Measurements from ENCODE around the gene FIZ1.

The FIZ1 gene

DNA sequence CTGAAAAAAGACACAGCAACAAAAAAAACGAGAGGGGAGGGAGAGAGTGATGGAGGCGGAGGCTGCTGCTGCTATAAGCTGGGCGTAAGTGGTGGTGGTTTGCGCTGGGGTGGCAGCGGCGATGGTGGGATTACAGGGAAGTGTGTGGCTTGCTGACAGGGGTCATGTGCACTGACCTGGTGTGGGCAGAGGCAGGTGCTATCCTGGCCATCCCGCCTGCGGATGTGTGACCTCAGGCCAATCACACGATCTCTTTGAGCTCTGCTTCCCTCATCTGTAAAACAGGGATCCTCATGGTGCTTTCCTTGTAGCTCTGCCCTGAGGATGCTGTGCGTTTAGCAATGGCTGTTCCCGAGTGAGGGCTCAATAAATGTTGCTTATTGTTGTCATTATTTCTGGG, 38.2 kb upstream of the FIZ1 start:
- Histone ChIP-seq H3K27ac (no peak overlapping the region), H3K4me3 (no peak overlapping the region)

DNA sequence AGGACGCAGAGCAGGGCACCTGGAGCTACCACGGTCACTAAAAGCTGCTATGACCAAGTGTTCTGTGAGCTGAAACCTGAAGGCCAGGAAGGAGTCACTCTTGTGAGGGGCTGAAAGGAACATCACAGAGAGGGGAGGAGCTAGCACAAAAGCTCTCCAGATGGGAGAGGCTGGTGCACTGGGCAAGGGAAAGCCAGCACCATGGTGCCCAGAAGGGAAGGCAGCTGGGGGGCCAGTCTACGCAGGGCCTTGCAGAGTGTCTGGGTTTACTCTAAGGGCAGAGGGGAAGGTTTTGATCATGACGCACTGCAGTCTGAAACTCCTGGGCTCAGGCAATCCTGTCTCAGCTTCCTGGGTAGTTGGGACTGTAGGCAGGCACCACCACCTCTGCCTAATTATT, 37.4 kb upstream of the FIZ1 start:
- peak overlapping the region in 3 of 21 experiments; percentile 20 to 99 (median 26) for H3K27ac ChIP-seq
- peak overlapping the region in 1 of 7 experiments; percentile 98 for H3K4me3 ChIP-seq

DNA sequence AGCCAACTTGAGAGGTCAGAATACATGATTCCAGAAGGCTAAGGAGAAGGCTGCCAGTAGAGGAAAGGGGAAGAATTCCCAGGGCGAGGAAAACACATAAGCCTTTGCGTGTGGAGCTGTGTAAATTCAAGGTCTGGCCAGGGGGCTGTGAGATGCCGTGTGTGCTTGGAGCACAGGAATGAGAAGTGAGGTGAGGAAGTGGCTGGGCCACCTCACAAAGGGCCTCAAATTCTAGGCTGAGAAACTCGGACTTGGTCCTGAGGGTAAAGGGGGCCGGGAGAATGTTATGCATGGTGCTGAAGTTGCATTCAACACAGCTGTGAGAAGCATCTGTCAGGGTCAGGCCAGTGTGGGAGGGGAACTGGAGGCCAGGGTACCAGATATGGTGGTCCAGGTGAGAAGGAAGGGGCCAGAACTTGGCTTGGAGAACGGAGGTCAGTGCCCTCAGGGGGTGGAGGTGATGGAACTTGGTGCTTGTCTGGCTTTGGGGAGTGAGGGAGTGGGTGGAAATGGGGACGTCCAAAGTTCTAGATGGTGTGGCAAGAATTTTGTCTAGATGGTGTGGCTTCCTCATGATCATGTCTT, 36.6 kb upstream of the FIZ1 start:
- peak overlapping the region in 18 of 21 experiments; percentile 89 to 99 (median 98) for H3K27ac ChIP-seq
- peak overlapping the region; percentile 86 to 98 (median 95) for H3K4me3 ChIP-seq

DNA sequence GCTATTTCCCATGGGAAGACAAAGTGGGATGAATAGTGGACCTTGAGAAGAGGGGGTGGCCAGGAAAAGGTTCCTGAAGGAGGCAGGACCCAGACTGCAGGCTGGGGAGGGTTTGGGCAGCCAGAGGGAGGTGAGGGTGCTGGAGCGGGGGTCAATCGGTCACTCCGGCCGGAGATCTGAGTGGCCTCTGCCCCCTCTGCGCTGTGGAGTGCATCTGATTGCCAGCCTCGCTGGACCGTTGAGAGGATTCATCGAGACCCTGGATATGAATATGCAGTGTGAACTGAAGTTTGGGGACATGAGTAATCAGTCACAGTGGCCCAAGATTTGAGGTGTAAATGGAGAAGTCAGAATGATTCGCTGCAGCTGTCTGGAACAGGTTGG, 36.0 kb upstream of the FIZ1 start:
- H3K4me3 ChIP-seq, result peak overlapping the region; percentile 86 to 98 (median 95)

DNA sequence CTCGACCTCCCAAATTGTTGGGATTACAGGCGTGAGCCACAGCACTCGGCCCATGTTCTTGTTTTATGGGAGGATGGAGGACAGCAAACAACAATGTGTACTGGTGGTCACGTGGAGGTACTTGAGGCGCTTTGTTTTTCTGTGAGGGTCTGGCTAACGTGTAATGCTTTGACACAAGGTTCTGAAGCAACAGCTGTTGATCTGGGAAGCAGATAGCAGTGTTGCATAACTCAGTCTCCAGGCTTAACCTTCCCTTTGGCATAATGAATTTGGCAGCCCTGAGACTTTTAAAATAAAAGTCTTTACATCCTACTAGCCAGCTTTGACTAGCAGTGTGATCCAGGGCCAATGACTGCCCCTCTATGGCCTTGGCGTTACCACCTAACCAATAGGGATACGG, 34.5 kb upstream of the FIZ1 start:
- Histone ChIP-seq H3K4me3 (peak overlapping the region in 1 of 7 experiments; percentile 98), H3K27ac (peak overlapping the region in 7 of 21 experiments; percentile 56 to 99 (median 96))

More for the DNA sequence above, 36.0 kb upstream of the FIZ1 start:
- peak overlapping the region; percentile 60 to 99 (median 97) for H3K27ac ChIP-seq

DNA sequence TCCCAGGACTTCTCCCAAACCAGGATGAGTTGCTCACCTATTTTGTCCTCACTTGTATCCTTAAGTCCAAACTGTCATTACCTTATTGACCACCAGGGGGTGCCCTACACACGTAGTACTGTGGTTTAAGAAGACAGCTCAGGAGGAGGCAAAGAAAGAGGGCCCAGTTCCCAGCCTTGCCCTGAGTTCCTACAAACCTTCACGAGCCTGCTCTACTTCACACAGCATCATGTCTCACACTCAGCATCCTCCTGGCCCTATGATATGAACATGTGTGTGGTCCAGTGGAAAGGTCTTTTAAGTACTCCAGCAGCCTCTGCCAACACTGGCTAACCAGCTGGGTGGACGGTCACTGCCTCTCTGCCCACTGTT, 33.1 kb upstream of the FIZ1 start:
- Histone ChIP-seq H3K27ac (peak overlapping the region in 1 of 21 experiments; percentile 7), H3K4me3 (no peak overlapping the region)

DNA sequence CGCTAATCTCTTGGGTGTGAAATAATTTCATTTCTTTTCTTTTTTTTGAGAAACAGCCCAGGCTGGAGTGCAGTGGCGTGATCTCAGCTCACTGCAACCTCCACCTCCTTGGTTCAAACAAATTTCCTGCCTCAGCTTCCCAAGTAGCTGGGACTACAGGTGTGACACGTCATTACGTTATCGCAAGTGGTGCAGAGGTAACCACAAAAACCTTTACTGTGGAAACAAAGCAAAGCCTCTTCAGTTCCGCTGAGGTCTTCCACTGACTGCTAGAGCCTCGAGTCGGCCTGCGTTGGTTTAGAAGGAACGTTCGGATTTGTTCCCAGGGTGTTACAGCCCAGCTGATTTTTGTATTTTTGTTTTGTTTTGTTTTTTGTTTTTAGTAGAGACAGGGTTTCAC, 27.0 kb upstream of the FIZ1 start:
- peak overlapping the region in 2 of 21 experiments; percentile 52 to 65 for H3K27ac ChIP-seq
- H3K4me3 ChIP-seq, result no peak overlapping the region

DNA sequence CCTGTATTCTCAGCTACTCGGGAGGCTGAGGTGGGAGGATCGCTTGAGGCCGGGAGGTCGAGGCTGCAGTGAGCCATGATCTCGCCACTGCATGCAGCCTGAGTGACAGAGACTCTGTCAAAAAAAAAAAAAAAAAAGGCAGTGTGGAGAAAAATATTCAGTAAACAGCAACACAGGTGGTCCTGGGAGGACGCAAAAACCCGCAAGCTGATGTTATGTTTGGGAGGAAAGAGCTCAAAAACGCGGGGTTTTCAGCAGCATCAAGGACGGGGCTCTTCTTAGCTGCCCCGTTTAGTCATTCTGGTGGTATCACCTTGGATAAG, 25.6 kb upstream of the FIZ1 start:
- H3K4me3 ChIP-seq, result peak overlapping the region; percentile 39 to 58 (median 51)
- H3K27ac ChIP-seq, result peak overlapping the region in 14 of 21 experiments; percentile 84 to 98 (median 93)

DNA sequence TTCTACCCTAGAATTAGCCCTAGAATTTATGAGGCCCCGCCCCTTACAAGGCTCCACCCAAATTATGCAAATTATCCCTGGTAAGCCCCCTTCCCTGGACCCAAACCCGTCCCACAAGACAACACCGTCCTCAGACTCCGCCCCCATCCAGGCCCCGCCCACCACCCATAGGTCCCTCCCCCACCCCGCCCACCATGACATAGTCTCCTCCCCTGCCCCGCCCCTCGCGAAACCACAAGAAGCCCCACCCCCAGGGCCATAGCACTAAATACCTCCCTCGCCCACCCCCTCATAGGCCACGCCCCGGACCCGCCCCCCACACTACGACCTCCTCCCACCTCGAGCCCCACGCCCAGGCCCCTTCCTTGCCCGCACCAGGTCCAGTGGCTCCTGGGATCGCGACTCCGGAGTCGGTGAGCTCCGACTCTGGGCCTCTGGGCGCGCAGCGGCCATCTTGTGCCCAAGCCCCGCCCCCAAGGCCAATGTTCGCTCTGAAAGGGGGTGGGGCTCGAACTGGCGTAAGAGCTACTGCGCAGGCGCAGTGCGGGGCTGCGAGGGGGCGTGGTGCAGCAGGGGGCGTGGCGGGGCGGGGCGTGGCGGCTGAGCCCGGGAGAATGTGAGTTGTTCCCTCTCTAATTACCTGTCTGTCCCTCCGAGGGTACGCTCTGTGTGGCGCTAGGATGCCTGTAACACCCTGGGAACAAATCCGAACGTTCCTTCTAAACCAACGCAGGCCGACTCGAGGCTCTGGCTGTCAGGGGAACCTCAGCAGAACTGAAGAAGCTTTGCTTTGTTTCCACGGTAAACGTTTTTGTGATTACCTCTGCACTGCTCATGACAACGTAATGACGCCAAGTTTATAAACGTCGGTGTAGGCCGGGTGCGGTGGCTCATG, 25.0 kb upstream of the FIZ1 start, which contains the start of gene ZNF784:
TSS of gene ZNF784 (minus strand) at position 458 of the 895 bp plus-strand sequence. CDS start at position 453, 5 bp downstream.
- Histone ChIP-seq H3K4me3 (peak within 1 kb of the TSS; percentile 39 to 58 (median 51)), H3K27ac (peak within 1 kb of the TSS; percentile 70 to 98 (median 93))

DNA sequence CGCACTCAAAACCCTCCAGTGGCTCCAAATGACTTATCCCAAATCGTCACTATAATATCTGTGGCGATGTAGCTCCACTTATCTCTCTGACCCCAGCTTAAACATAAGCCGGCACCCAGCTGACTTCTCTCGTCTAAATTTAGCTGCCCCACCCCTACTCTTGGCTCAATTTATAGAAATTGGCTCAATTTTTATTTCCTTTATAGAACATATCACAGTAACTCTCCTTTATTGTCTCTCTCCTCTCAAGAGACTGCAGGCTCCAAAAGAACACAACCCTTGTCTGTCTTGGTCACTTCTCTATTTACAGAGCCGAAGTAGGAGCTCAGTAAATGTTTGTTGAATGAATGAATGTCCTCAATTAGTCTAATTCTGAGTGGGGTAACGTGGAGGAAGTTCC, 24.2 kb upstream of the FIZ1 start:
- Histone ChIP-seq H3K4me3 (no peak overlapping the region), H3K27ac (peak overlapping the region in 7 of 21 experiments; percentile 26 to 97 (median 93))

DNA sequence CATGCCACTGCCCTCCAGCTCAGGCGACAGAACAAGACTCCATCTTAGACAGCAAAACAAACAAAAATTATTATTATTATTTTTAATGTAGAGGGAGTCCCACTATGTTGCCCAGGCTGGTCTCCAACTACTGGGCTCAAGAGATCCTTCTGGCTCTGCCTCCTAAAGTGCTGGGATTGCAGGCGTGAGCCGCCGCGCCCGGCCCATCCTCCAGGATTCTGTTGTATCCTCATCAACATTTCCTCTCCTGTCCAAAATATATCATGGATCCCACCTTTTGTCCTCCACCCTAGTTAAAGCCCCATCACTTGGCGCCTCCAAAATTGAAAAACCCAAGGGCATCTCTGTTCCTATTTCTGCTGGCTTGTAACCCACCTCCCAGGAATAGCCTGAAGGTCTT, 23.8 kb upstream of the FIZ1 start:
- Histone ChIP-seq H3K4me3 (no peak overlapping the region), H3K27ac (peak overlapping the region in 2 of 21 experiments; percentile 26 to 86)

DNA sequence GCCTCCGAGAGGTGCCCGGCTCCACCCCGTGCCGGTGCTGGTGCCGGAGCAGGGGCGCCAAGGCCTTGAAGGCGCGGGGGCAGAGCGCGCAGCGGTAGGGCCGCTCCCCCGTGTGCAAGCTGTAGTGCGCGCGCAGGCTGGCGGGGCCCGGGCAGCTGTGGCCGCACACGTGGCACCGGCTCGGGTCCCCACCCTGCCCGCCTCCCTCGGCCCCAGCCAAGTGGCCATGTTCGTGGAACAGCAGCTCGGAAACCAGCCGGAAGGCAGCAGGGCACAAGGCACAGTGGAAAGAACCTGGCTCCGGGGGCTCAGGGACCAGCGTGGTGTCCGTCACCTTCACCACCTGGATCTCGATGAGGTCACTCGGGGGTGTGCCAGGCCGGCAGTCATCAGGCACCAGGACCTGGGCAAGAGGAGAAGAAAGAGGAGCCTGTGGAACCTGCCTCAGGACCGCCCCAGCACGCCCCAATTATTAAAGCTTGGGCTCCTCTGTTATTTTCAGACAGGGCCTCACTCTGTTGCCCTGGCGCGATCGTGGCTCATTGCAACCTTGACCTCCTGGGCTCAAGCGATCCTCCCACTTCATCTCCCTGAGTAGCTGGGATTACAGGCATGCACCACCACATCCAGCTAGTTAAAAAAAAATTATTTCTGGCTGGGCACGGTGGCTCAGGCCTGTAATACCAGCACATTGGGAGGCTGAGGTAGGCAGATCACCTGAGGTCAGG, 23.1 kb upstream of the FIZ1 start:
- H3K4me3 ChIP-seq, result no peak overlapping the region
- H3K27ac ChIP-seq, result no peak overlapping the region

DNA sequence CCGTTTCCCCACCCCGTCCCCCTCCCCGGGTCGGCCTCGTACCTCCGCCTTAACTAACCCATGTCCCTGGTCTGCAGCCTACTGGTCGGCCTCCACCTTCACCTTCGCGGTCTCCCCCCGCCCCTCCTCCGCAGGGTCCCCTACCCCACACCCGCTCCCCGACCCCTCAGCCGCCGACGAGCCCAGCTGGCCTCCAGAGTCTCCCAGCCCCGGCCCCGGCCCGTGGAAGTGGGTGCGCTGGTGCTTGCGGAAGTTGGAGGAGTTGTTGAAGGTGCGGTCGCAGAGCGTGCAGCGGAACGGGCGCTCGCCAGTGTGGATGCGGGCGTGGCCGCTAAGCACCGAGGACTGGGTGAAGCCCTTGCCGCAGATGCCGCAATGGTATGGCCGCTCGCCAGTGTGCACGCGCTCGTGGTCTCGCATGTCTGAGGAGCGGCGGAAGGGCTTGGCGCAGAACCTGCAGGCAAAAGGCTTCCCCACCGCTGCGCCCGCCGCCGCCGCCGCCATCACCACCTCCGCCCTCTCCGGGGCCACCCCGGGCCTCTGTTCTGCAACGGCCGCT, 22.4 kb upstream of the FIZ1 start:
- Histone ChIP-seq H3K27ac (no peak overlapping the region), H3K4me3 (no peak overlapping the region)

DNA sequence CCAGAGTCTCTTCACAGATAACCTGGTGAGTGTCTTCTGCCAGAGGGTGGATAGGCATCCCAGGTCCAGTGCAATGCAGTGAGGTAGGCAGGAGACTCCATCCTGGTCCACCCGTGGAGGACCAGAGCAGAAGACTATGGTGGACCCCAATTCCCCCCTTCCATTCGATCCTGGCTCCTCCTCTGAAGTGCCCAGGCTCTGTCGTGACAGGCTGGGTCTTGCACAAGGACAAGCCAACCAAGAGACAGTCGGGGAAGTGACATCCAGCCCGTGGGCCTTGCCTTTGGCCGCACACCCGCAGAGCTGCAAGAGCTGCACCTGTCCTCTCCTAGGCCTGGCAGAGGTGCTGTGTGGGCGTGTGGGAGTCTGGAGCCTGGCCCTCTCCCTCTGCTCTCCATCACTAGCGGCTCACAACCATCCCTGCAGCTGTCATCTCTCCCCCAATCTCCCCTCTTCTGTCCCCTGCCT, 21.9 kb upstream of the FIZ1 start:
- Histone ChIP-seq H3K27ac (no peak overlapping the region), H3K4me3 (no peak overlapping the region)

DNA sequence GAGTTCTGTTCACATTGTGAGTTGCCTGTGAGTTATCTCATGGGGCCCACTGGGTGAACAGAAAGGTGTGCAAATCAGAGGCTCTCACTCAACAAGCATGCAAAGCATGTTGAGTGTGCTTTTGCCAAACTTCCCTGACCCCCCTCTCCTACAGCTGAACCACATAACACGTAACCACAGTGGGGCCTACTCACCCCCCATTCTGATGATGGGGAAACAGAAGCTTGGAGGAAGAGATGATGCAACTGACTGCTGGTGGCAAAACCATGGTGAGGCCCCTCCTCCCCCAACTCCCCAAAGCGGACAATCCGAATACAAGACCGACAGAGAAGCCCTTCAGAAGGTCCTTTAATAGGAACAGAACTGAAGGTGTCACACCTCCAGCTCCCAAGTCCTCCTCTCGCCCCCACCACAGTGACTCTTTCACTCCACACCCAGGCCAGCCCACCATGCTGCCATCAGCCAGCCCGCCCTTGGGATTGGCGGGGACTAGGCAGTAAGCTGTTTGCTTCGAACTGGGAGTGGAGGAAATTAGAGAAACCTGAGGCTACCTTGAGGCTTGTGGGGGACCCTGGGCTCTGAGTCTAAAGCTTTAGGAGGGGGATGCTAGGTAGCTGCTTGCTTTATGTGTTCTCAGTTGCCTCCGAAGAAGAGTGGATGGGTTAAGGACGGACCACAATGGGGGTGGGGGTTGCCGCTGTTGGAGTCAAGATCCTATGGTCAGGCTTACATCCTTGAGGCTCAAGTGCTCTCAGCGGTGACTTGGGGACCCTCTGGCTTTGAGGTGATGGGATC, 21.3 kb upstream of the FIZ1 start:
- Histone ChIP-seq H3K4me3 (no peak overlapping the region), H3K27ac (peak overlapping the region in 1 of 21 experiments; percentile 44)

DNA sequence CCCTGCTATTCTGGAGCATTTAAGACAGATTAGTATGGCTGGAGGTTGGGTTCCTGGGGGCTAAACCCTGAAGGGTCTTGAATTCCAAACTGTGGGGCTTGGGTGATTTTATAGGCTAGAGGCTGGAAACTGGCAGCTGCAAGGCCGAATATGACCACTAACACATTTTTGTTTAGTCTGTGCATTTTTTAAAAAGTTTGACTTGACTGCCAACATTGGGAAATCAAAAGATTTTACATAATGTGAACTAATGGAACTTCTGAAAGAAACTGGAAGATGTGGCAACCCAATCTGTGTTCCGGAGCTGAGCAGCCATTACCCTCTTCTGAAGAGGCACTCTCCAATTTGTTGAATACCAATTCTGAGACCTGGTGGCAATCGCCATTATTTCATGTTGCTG, 20.0 kb upstream of the FIZ1 start:
- H3K4me3 ChIP-seq, result no peak overlapping the region
- H3K27ac ChIP-seq, result peak overlapping the region in 2 of 21 experiments; percentile 17 to 30

DNA sequence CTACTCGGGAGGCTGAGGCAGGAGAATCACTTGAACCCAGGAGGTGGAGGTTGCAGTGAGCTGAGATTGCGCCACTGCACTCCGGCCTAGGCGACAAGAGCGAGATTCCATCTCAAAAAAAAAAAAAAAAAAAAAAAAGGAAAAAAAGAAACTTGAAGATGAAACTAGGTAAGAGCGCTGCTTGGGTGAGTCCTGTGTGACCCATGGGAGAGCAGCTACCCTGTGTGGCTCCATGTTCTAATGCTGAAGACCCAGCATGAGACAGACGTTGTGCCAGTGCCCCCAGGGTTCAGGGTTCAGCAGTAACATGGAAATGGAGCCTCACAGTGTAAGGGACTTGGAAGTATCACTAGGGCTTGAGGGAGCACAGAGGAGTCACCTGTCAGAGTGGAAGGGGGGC, 19.1 kb upstream of the FIZ1 start:
- Histone ChIP-seq H3K4me3 (no peak overlapping the region), H3K27ac (peak overlapping the region in 2 of 21 experiments; percentile 9 to 17)

DNA sequence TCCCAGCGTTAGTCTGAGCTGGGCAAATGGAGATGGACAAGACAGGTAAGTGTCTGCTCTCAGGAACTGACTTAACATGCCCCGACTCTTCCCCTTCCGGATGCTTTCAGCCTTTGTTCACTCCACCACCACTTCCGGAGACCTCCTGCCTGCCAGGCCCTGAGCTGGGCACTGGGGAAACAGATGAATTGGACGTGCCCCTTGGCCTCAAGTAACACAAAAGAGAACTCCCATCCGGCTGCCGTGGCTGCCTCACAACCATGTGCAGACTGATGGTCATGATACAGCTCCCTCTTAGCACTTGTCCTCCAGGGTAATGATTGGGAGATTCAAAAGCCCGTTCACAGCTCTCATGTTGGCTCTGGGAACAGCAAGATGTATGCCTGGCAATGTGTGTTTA, 18.1 kb upstream of the FIZ1 start:
- H3K4me3 ChIP-seq, result no peak overlapping the region
- H3K27ac ChIP-seq, result no peak overlapping the region

DNA sequence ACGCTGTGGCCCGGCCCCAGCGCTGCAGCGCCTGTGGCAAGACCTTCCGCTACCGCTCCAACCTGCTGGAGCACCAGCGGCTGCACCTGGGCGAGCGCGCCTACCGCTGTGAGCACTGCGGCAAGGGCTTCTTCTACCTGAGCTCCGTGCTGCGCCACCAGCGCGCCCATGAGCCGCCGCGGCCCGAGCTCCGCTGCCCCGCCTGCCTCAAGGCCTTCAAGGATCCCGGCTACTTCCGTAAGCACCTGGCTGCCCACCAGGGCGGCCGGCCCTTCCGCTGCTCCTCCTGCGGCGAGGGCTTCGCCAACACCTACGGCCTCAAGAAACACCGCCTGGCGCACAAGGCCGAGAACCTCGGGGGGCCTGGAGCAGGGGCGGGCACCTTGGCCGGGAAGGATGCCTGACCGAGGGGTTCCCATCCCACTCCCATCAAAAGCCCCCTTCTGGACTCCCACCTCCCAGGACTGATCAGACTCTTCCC, 17.1 kb upstream of the FIZ1 start:
- no peak overlapping the region for H3K4me3 ChIP-seq
- H3K27ac ChIP-seq, result no peak overlapping the region
